GM23338 (cell line): ENCODE measurements around the gene HOXB3. TPM values are rescaled to one million over a fixed set of nuclear protein-coding genes. Genes with fewer than 3 reads are reported as not detected.

Experiments used
- ATAC-seq: fragments of 200-7000 bp; cut with Tn5 transposase; 3 replicates; pipeline ENCODE4 v1.9.1; 2020
- DNase-seq: peaks from one replicate; pipeline ENCODE4 v3.0.0-alpha.2; 2015; ENCODE audit warnings: low spot score
- H2AFZ ChIP-seq: fragments of 200-600 bp; sonication (generic); 2 replicates; pipeline ENCODE4 v1.8.0; 2016; ENCODE audit warnings: antibody characterized with exemption, mild to moderate bottlenecking, moderate library complexity
- H3F3A ChIP-seq: fragments of 200-600 bp; sonication (generic); replicated peaks from 2 replicates; pipeline ENCODE4 v1.8.0; 2017; ENCODE audit warnings: antibody characterized with exemption, mixed run types, low read depth
- H3K27ac ChIP-seq: fragments of 200-600 bp; sonication (generic); 2 replicates; pipeline ENCODE4 v1.6.1; 2016; ENCODE audit warnings: low read depth
- H3K27me3 ChIP-seq: fragments of 200-600 bp; sonication (generic); 2 replicates; pipeline ENCODE4 v1.8.0; 2016; ENCODE audit warnings: mild to moderate bottlenecking, mixed run types, moderate library complexity; ENCODE audit not compliant: insufficient read depth
- H3K36me3 ChIP-seq: fragments of 200-600 bp; sonication (generic); 2 replicates; pipeline ENCODE4 v1.8.0; 2016; ENCODE audit warnings: mild to moderate bottlenecking; ENCODE audit not compliant: insufficient read depth
- H3K4me1 ChIP-seq: fragments of 200-600 bp; sonication (generic); 2 replicates; pipeline ENCODE4 v1.8.0; 2016; ENCODE audit warnings: mild to moderate bottlenecking, moderate library complexity; ENCODE audit not compliant: insufficient read depth
- H3K4me2 ChIP-seq: fragments of 200-600 bp; sonication (generic); 2 replicates; pipeline ENCODE4 v1.7.1; 2017; ENCODE audit warnings: mixed run types
- H3K4me3 ChIP-seq: fragments of 200-600 bp; sonication (generic); 2 replicates; pipeline ENCODE4 v1.6.1; 2016; ENCODE audit warnings: mixed run types
- H3K79me2 ChIP-seq: fragments of 200-600 bp; sonication (generic); replicated peaks from 2 replicates; pipeline ENCODE4 v1.8.0; 2017; ENCODE audit warnings: mild to moderate bottlenecking; ENCODE audit not compliant: insufficient read depth
- H3K9me2 ChIP-seq: fragments of 200-600 bp; sonication (generic); 2 replicates; pipeline ENCODE4 v1.8.0; 2017; ENCODE audit not compliant: insufficient read depth
- H4K20me1 ChIP-seq: fragments of 200-600 bp; sonication (generic); replicated peaks from 2 replicates; pipeline ENCODE4 v1.8.0; 2017; ENCODE audit warnings: mild to moderate bottlenecking; ENCODE audit not compliant: insufficient read depth
- H3K27ac Mint-ChIP-seq: 2 replicates; pipeline ENCODE4 v1.8.0; 2020; ENCODE audit warnings: inconsistent platforms, mild to moderate bottlenecking, moderate library complexity, mixed read lengths
- H3K27me3 Mint-ChIP-seq: 3 replicates; pipeline ENCODE4 v1.8.0; 2022; ENCODE audit warnings: low read depth, mild to moderate bottlenecking, moderate library complexity, mixed read lengths, inconsistent platforms; ENCODE audit not compliant: insufficient read depth, poor library complexity
- H3K36me3 Mint-ChIP-seq: 3 replicates; pipeline ENCODE4 v1.8.0; 2021; ENCODE audit warnings: low read depth, mild to moderate bottlenecking, inconsistent platforms, moderate library complexity, mixed read lengths
- H3K4me1 Mint-ChIP-seq: 3 replicates; pipeline ENCODE4 v1.8.0; 2020; ENCODE audit warnings: mild to moderate bottlenecking, inconsistent platforms, mixed read lengths
- H3K4me3 Mint-ChIP-seq: 3 replicates; pipeline ENCODE4 v1.8.0; 2021; ENCODE audit warnings: moderate library complexity, mild to moderate bottlenecking, inconsistent platforms, mixed read lengths
- H3K9me3 Mint-ChIP-seq: 3 replicates; pipeline ENCODE4 v1.8.0; 2020; ENCODE audit warnings: moderate library complexity, mild to moderate bottlenecking, inconsistent platforms, mixed read lengths
- EZH2 ChIP-seq: fragments of 200-600 bp; sonication (generic); IDR thresholded peaks from one replicate; pipeline ENCODE4 v1.8.0; 2017; ENCODE audit warnings: antibody characterized with exemption, mild to moderate bottlenecking, low read depth; ENCODE audit not compliant: unreplicated experiment
- EZH2phosphoT487 ChIP-seq: fragments of 200-600 bp; sonication (generic); IDR thresholded peaks from one replicate; pipeline ENCODE4 v1.8.1; 2018; ENCODE audit warnings: antibody characterized with exemption; ENCODE audit not compliant: unreplicated experiment
- JUNB ChIP-seq: IDR thresholded peaks from one replicate; pipeline ENCODE4 v1.6.1; 2016; ENCODE audit warnings: antibody characterized with exemption; ENCODE audit not compliant: unreplicated experiment
- POLR2AphosphoS5 ChIP-seq: IDR thresholded peaks from 2 replicates; pipeline ENCODE4 v1.6.1; 2016; ENCODE audit warnings: antibody characterized with exemption, low read depth
- REST ChIP-seq: IDR thresholded peaks from one replicate; pipeline ENCODE4 v1.6.1; 2018; ENCODE audit warnings: antibody characterized with exemption; ENCODE audit not compliant: unreplicated experiment
- ZNF462 ChIP-seq: fragments of 250-450 bp; sonication (Bioruptor Pico); IDR thresholded peaks from 2 replicates; pipeline ENCODE4 v1.5.0; 2020; ENCODE audit warnings: mild to moderate bottlenecking, moderate library complexity
- polyA plus RNA-seq: library from polyadenylated mRNA; unstranded; fragments of >200 nt; fragmentation: Nextera tagmentation; extraction: Ambion mirVana; gene quantifications from 2 replicates; pipeline ENCODE4 v1.2.1, GENCODE V29; 2016
- total RNA-seq: library from RNA; depleted of rRNA; stranded (reverse); fragments of >200 nt; shearing (Covaris generic); gene quantifications from 2 replicates; pipeline ENCODE4 v1.2.3, GENCODE V29; 2014
- TF ChIP-seq, protein P1 (sequence below): IDR thresholded peaks from 2 replicates; pipeline ENCODE4 v1.6.1; 2016; ENCODE audit warnings: antibody characterized with exemption

Gene HOXB3
- total and polyA plus RNA-seq, 2 experiments from 2014 or later: 0.17 TPM; not detected in 1

DNA sequence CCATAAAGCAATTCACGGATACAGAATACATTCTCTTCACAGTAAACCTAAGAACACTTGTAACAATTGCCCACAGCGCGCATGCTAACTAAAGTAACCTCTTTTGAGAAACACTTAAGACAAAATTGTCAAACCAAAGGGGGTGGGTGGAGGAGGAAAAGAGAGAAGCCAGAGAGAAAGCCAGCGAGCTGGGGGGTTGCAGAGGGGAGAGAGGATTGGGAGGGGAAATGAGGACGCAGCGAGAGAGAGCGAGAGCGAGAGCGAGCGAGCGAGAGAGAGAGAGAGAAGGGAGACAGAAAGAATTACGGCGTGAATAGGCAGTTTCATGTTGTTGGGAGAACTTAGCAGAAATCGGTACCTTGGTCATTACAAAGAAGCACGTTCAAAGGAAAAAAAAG lies 22.4 kb upstream of the HOXB3 start:
- DNase-seq: no peak
- H3K4me1 ChIP-seq: peaks cover 37% of the 10 kb centered on the region; the same call in 1 of the 2 replicates
- peaks cover 24% of the 10 kb centered on the region for H3K4me1 Mint-ChIP-seq
- H3K9me2 ChIP-seq: no peaks in the 10 kb centered on the region
- H3K4me3 Mint-ChIP-seq: peak overlapping the region; percentile 2; the same call in 1 of the 3 replicates
- H4K20me1 ChIP-seq: peaks cover 53% of the 10 kb centered on the region
- H3F3A ChIP-seq: peaks cover 38% of the 10 kb centered on the region
- H3K79me2 ChIP-seq: no peaks in the 10 kb centered on the region
- H3K27ac ChIP-seq: no peak overlapping the region
- peaks cover 7% of the 10 kb centered on the region; the same call in 2 of the 3 replicates for H3K9me3 Mint-ChIP-seq
- no peak overlapping the region for H3K4me3 ChIP-seq
- TF ChIP-seq ZNF462 (CRISPR knock-in tag) (no peak), JUNB (no peak), EZH2phosphoT487 (peak; percentile 58), POLR2AphosphoS5 (no peak), EZH2 (peak; percentile 100), REST (no peak)
- TF ChIP-seq, protein P1, sequence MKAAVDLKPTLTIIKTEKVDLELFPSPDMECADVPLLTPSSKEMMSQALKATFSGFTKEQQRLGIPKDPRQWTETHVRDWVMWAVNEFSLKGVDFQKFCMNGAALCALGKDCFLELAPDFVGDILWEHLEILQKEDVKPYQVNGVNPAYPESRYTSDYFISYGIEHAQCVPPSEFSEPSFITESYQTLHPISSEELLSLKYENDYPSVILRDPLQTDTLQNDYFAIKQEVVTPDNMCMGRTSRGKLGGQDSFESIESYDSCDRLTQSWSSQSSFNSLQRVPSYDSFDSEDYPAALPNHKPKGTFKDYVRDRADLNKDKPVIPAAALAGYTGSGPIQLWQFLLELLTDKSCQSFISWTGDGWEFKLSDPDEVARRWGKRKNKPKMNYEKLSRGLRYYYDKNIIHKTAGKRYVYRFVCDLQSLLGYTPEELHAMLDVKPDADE: no peak
- peaks cover 100% of the 10 kb centered on the region for H3K27me3 ChIP-seq
- ATAC-seq: no peak
- no peak overlapping the region for H3K27ac Mint-ChIP-seq
- no peaks in the 10 kb centered on the region for H3K36me3 ChIP-seq
- peaks cover 99% of the 10 kb centered on the region for H3K27me3 Mint-ChIP-seq
- no peaks in the 10 kb centered on the region; the same call in 2 of the 3 replicates for H3K36me3 Mint-ChIP-seq
- H2AFZ ChIP-seq: no peak overlapping the region; the same call in 1 of the 2 replicates
- H3K4me2 ChIP-seq: peak overlapping the region; percentile 60
